ENCODE data around the gene CORO1C.

CORO1C gene

GRCh38 chr12:108711489-108712164 lies 19.7 kb downstream of the CORO1C start:
- peak in 1 of 2 donors; percentile 56 for DNase-seq (ENCODE audit: low read depth in 2 of 2)
- no peak for TF ChIP-seq CTCF (IDR thresholded peaks at IDR 0.05; ENCODE audit: low read depth, low read length)
- H3K4me3 ChIP-seq (replicated peaks in 1 of 2; ENCODE audit: low read depth in 2 of 2, low read length in 2 of 2): no peak overlapping the region

GRCh38 chr12:108709697-108710096 lies 21.6 kb downstream of the CORO1C start:
- DNase-seq (ENCODE audit: low read depth in 2 of 2): no peak
- no peak for TF ChIP-seq CTCF (IDR thresholded peaks at IDR 0.05; ENCODE audit: low read depth, low read length)

GRCh38 chr12:108704527-108704926 lies 26.8 kb downstream of the CORO1C start:
- TF ChIP-seq CTCF (IDR thresholded peaks at IDR 0.05; ENCODE audit: low read depth, low read length): no peak
- H3K4me3 ChIP-seq (replicated peaks in 1 of 2; ENCODE audit: low read depth in 2 of 2, low read length in 2 of 2): no peak overlapping the region
- no peak for DNase-seq (ENCODE audit: low read depth in 2 of 2)

More at GRCh38 chr12:108709697-108710096, 21.6 kb downstream of the CORO1C start:
- H3K4me3 ChIP-seq (replicated peaks in 1 of 2; ENCODE audit: low read depth in 2 of 2, low read length in 2 of 2): no peak overlapping the region

GRCh38 chr12:108702595-108703320 lies 28.6 kb downstream of the CORO1C start:
- H3K4me3 ChIP-seq (replicated peaks in 1 of 2; ENCODE audit: low read depth in 2 of 2, low read length in 2 of 2): no peak overlapping the region
- no peak for DNase-seq (ENCODE audit: low read depth in 2 of 2)
- TF ChIP-seq CTCF (IDR thresholded peaks at IDR 0.05; ENCODE audit: low read depth, low read length): no peak

GRCh38 chr12:108701779-108702441 lies 29.4 kb downstream of the CORO1C start:
- H3K4me3 ChIP-seq (replicated peaks in 1 of 2; ENCODE audit: low read depth in 2 of 2, low read length in 2 of 2): no peak overlapping the region
- peak; percentile 69 to 85 for DNase-seq (ENCODE audit: low read depth in 2 of 2)
- no peak for TF ChIP-seq CTCF (IDR thresholded peaks at IDR 0.05; ENCODE audit: low read depth, low read length)

GRCh38 chr12:108700833-108701541 lies 30.3 kb downstream of the CORO1C start:
- no peak for DNase-seq (ENCODE audit: low read depth in 2 of 2)
- no peak for TF ChIP-seq CTCF (IDR thresholded peaks at IDR 0.05; ENCODE audit: low read depth, low read length)
- no peak overlapping the region for H3K4me3 ChIP-seq (replicated peaks in 1 of 2; ENCODE audit: low read depth in 2 of 2, low read length in 2 of 2)
